ENCODE results near the gene COMMD6.

COMMD6 gene

DNA sequence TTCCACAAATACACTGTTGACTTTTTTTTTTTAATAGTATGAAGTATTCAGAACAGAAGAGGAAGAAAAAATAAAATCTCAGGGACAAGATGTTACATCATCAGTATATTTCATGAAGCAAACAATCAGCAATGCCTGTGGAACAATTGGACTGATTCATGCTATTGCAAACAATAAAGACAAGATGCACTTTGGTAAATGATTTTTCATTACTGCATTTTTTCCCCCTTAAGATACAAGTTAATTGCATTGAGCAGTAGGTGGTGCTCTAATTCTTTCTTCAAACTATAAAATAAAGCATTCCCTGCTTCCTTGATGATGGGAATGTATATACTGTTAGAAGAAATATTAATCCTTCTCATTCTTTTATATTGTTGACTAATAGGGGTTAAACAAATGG lies 29.0 kb upstream of the COMMD6 start:
- TF ChIP-seq, protein P1, sequence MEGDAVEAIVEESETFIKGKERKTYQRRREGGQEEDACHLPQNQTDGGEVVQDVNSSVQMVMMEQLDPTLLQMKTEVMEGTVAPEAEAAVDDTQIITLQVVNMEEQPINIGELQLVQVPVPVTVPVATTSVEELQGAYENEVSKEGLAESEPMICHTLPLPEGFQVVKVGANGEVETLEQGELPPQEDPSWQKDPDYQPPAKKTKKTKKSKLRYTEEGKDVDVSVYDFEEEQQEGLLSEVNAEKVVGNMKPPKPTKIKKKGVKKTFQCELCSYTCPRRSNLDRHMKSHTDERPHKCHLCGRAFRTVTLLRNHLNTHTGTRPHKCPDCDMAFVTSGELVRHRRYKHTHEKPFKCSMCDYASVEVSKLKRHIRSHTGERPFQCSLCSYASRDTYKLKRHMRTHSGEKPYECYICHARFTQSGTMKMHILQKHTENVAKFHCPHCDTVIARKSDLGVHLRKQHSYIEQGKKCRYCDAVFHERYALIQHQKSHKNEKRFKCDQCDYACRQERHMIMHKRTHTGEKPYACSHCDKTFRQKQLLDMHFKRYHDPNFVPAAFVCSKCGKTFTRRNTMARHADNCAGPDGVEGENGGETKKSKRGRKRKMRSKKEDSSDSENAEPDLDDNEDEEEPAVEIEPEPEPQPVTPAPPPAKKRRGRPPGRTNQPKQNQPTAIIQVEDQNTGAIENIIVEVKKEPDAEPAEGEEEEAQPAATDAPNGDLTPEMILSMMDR (IDR thresholded peaks at IDR 0.05; ENCODE audit: low read depth, low read length, missing control alignments): peak; percentile 15
- H3K4me3 ChIP-seq (ENCODE audit: low read depth, low read length): no peak overlapping the region
- DNase-seq (ENCODE audit: low read depth): no peak

DNA sequence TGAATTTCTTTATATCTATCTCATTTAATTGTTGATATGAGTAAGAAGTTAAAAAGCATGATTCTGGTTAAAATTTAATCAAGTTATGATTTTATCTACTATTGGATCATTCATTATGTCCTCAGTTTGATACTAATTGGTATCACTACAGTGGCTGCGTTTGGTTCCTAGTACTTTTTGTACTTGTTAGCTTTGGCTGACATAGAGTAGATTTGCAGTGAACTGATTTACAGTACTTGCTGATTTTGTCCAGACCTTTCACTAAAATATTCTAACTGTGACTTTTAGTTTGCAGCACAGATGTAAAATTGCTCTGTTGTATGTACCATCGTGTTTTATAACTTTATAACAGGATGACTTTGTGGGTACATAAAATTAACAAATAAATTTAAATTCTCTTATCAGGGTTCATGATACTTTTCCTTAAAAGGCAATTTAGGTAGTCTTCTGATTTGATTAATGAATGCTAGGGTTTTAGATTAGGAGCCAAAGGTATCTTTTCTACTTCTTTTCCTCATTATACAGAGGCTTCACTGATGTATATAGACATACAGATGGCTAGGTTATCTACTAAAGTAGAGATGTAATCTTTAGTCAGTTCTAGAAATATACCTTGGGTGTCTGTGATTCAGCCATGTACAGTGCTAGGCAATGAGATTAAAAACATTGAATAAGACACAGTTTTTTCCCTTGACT lies 20.7 kb upstream of the COMMD6 start:
- TF ChIP-seq, protein P1 (IDR thresholded peaks at IDR 0.05; ENCODE audit: low read depth, low read length, missing control alignments): no peak
- no peak for DNase-seq (ENCODE audit: low read depth)
- no peak overlapping the region for H3K4me3 ChIP-seq (ENCODE audit: low read depth, low read length)

DNA sequence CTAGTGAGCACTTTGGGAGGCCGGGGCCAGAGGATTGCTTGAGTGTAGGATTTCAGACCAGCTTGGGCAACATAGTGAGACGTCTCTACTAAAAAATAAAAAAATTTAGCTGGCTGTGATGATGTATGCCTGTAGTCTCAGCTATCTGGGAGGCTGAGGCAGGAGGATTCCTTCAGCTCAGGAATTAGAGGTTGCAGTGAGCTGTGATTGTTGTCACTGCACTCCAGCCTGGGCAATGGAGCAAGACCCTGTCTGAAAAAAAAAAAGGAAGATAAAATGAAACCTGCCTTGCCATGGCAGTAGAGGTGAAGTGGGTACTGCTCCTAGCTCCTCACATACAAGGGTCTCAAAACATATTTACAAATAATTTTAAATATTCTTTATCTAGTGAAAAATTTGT lies 19.3 kb upstream of the COMMD6 start:
- DNase-seq (ENCODE audit: low read depth): no peak
- no peak overlapping the region for H3K4me3 ChIP-seq (ENCODE audit: low read depth, low read length)
- TF ChIP-seq, protein P1 (IDR thresholded peaks at IDR 0.05; ENCODE audit: low read depth, low read length, missing control alignments): no peak

DNA sequence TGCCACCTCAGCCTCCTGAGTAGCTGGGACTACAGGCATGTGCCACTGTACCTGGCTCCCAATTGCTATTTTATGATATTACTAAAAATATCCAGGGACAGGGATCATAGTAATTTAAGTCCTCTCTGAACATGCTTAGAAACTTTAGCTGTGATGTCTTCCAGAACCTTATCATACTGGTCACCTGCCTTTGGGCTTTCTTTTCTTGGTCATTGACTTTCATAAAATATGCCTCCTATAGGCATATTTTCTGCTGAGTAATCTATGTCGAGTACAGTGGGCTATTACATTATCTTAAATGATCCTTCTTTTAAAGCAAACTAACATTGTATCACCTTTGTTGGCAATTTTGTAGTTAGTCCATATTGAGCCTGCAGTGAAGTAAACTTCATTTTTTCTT lies 18.2 kb upstream of the COMMD6 start:
- H3K4me3 ChIP-seq (ENCODE audit: low read depth, low read length): no peak overlapping the region
- TF ChIP-seq, protein P1 (IDR thresholded peaks at IDR 0.05; ENCODE audit: low read depth, low read length, missing control alignments): no peak
- DNase-seq (ENCODE audit: low read depth): no peak

DNA sequence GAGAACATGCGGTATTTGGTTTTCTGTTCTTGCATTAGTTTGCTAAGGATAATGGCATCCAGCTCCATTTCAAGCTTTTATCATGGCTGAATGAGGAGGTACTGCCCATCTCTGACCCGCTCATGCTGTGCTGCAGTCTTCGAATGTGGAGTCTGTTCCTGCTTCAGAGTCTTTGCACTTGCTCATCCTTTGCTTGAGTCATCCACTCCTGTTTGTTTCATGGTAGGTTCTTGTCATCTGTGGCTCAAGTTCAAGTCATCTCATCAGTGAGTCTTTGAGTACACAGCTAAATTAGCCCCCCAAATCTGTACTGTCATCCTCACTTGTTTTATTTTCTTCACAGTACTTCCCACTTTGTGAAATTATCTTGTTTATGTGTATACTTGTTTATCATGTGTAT lies 17.3 kb upstream of the COMMD6 start:
- DNase-seq (ENCODE audit: low read depth): no peak
- H3K4me3 ChIP-seq (ENCODE audit: low read depth, low read length): no peak overlapping the region
- TF ChIP-seq, protein P1 (IDR thresholded peaks at IDR 0.05; ENCODE audit: low read depth, low read length, missing control alignments): no peak

DNA sequence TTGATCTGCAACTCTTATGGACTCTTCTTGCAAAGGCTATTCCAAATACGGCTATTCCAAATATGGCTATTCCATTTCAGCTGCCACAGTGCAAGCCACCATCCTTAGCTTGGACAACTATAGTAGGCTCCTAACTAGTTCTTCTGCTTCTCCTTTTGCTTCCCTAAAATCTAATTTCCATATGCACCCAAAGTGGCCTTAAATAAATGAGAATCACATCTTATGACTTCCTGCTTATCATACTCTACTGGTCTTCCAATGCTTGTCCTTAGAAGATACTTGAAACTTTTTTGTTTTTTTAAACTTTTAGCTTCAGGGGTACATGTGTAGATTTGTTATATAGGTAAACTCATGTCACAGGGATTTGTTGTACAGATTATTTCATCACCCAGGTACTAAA lies 16.8 kb upstream of the COMMD6 start:
- no peak for DNase-seq (ENCODE audit: low read depth)
- TF ChIP-seq, protein P1 (IDR thresholded peaks at IDR 0.05; ENCODE audit: low read depth, low read length, missing control alignments): no peak
- no peak overlapping the region for H3K4me3 ChIP-seq (ENCODE audit: low read depth, low read length)

DNA sequence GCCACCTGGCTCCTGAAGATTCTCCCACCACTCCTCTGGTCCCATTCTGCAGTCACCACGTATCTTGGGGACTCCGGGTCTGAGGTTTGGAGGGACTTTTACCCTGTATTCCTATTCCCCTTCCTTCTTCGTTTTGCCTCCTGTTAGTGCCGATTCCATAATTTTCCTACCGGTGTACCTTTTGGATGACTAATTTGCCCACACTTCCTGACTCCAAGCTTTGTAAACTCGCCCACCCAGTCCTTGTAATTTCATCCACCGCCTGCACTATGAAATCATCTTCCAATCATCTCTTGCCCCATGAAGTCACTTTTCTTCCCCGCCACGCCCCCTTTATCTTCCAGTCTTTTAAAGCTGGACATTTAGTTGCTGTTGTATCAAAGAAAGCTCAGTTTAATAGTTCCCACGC lies 12.5 kb upstream of the COMMD6 start:
- peak overlapping the region; percentile 78 for H3K4me3 ChIP-seq (ENCODE audit: low read depth, low read length)
- DNase-seq (ENCODE audit: low read depth): no peak
- TF ChIP-seq, protein P1 (IDR thresholded peaks at IDR 0.05; ENCODE audit: low read depth, low read length, missing control alignments): no peak

Measured in GM12864 (cell line).